ENCODE data around the gene STKLD1.
"Not testable (repeated sequence)": the region's sequence is repeated elsewhere in the genome, so short reads cannot be mapped to it uniquely, and the experiment has no call there.

STKLD1 gene

GRCh38 chr9:133439337-133439736 lies 63.2 kb downstream of the STKLD1 start:
- no peak for DNase-seq (ENCODE audit: low read depth, low spot score)

GRCh38 chr9:133440874-133441273 lies 64.7 kb downstream of the STKLD1 start:
- DNase-seq (ENCODE audit: low read depth, low spot score) = no peak

DNA sequence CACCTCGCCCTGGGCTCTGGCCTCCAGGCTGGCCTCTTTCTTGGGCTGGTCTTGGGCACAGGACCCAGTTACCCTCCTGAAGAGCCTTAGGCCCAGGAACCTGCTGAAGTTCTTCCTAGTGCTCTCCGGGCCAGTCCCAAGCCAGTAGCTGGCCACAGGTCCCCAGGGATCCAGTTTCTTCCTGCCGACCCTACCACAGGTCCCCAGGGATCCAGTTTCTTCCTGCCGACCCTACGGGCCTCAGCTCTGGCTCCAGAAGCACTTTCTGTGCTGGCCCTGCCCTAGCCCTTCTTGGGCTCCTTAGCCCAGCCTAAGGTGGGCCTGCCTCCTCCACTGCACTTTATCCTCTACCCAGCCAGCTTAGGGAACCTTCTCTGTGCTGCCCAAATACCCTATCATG lies 65.4 kb downstream of the STKLD1 start:
- DNase-seq (ENCODE audit: low read depth, low spot score) = no peak

- no peak for DNase-seq (ENCODE audit: low read depth, low spot score)
Measured at GRCh38 chr9:133443248-133443647, 67.1 kb downstream of the STKLD1 start.

- DNase-seq (ENCODE audit: low read depth, low spot score) = no peak
Measured at GRCh38 chr9:133443982-133444381, 67.8 kb downstream of the STKLD1 start.

- DNase-seq (ENCODE audit: low read depth, low spot score) = no peak
Measured at GRCh38 chr9:133445293-133445969, 69.3 kb downstream of the STKLD1 start.

GRCh38 chr9:133448487-133448972 lies 72.4 kb downstream of the STKLD1 start:
- DNase-seq (ENCODE audit: low read depth, low spot score) = no peak

DNA sequence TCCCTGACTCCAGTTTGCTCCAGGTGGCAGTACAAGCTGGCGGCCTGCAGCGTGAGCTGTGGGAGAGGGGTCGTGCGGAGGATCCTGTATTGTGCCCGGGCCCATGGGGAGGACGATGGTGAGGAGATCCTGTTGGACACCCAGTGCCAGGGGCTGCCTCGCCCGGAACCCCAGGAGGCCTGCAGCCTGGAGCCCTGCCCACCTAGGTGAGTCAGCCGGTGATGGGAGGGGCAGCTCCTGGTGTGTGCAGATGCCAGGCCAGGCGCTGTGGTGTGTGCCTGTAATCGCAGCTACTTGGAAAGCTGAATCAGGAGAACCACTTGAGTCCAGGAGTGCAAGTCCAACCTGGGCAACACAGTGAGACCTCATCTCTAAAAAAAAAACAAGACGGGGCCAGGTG lies 73.6 kb downstream of the STKLD1 start:
- DNase-seq (ENCODE audit: low read depth, low spot score) = no peak

- not testable (repeated sequence) for DNase-seq (ENCODE audit: low read depth, low spot score)
Measured at GRCh38 chr9:133451865-133452264, 75.7 kb downstream of the STKLD1 start.

GRCh38 chr9:133452562-133452961 lies 76.4 kb downstream of the STKLD1 start:
- no peak for DNase-seq (ENCODE audit: low read depth, low spot score)

GRCh38 chr9:133453651-133454050 lies 77.5 kb downstream of the STKLD1 start:
- no peak for DNase-seq (ENCODE audit: low read depth, low spot score)

- no peak for DNase-seq (ENCODE audit: low read depth, low spot score)
Measured at GRCh38 chr9:133454325-133454724, 78.2 kb downstream of the STKLD1 start.

GRCh38 chr9:133454943-133455673 lies 78.9 kb downstream of the STKLD1 start:
- DNase-seq (ENCODE audit: low read depth, low spot score) = no peak
